SU-DHL-6 (cell line): ENCODE data around the gene DST.

Experiments
- EZH2phosphoT487 ChIP-seq: fragments of 200-600 bp; sonication (generic), shearing (Covaris generic); conservative IDR thresholded peaks from 2 replicates; pipeline ENCODE4 v1.6.1; 2018; ENCODE audit warnings: mild to moderate bottlenecking, antibody characterized with exemption, low read length, moderate library complexity, mixed read lengths
- TF ChIP-seq, protein P1 (sequence below): fragments of 200-600 bp; sonication (generic); IDR thresholded peaks from one replicate; pipeline ENCODE4 v1.5.1; 2017; ENCODE audit warnings: antibody characterized with exemption, mild to moderate bottlenecking, low read length, moderate library complexity; ENCODE audit not compliant: insufficient read depth, poor library complexity, severe bottlenecking

DNA sequence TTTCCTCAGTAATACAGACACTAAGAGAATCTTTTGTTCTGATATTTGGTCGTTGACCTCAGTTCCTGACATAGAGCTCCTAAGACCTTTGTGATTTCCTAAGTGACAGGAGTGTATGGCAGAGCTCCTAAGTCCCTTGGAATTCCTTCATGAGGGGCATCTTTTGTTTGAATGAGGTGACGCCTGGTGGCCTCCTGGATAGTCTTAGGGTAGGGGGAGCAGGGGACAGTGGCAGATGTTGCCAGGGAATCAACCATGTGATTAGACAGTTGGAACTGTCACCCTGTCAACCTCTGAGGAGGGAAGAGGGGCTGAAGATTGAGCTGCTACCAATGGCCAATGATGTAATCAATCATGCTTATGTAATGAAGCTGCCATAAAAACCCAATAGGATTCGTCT, 67.0 kb downstream of the DST start:
- TF ChIP-seq, protein P1, sequence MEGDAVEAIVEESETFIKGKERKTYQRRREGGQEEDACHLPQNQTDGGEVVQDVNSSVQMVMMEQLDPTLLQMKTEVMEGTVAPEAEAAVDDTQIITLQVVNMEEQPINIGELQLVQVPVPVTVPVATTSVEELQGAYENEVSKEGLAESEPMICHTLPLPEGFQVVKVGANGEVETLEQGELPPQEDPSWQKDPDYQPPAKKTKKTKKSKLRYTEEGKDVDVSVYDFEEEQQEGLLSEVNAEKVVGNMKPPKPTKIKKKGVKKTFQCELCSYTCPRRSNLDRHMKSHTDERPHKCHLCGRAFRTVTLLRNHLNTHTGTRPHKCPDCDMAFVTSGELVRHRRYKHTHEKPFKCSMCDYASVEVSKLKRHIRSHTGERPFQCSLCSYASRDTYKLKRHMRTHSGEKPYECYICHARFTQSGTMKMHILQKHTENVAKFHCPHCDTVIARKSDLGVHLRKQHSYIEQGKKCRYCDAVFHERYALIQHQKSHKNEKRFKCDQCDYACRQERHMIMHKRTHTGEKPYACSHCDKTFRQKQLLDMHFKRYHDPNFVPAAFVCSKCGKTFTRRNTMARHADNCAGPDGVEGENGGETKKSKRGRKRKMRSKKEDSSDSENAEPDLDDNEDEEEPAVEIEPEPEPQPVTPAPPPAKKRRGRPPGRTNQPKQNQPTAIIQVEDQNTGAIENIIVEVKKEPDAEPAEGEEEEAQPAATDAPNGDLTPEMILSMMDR = no peak
- TF ChIP-seq EZH2phosphoT487 = no peak
